Transverse colon (tissue), 4 donors: ENCODE results near the gene FKBP14.

Source experiments
- CTCF ChIP-seq, 5 experiments: fragments of 200-600 bp in 3 of 5; fragments of 450-650 bp in 2 of 5; sonication (generic) in 3 of 5; IDR thresholded peaks; 1 replicate in 2 of 5; 2 replicates in 3 of 5; pipeline ENCODE4 v1.5.1; 2016 to 2017; ENCODE audit warnings: antibody characterized with exemption in 5 of 5, inconsistent platforms in 3 of 5, mild to moderate bottlenecking in 2 of 5, moderate library complexity in 1 of 5
- EP300 ChIP-seq: sonication (generic); formaldehyde crosslinking; IDR thresholded peaks from one replicate; pipeline ENCODE4 v1.6.1; 2017; ENCODE audit warnings: antibody characterized with exemption, low read depth
- POLR2A ChIP-seq: fragments of 450-650 bp; IDR thresholded peaks from one replicate; pipeline ENCODE4 v1.6.1; 2016; ENCODE audit warnings: antibody characterized with exemption, mild to moderate bottlenecking, moderate library complexity
- POLR2AphosphoS5 ChIP-seq, 3 donors: sonication (generic); formaldehyde crosslinking; IDR thresholded peaks; one replicate each; pipeline ENCODE4 v1.6.1; 2016; ENCODE audit warnings: antibody characterized with exemption in 3 of 3

DNA sequence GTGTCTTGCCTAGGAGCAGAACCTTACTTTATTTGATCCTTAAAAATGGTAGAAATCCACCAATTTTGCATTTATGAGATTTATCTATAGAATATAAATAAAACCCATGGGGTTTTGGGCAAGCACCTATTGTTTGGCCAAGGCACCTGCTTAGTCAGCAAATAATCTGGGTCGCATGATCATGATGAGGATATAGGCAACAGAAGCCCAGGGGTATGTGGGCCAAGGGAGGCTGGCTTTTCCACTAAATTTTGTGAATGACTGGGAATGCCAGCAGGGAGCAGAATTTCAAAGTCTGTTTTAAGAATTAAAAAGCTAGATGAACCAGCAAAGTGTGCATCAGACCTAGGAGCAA lies 54.2 kb downstream of the FKBP14 start:
- TF ChIP-seq CTCF (IDR thresholded peaks at IDR 0.05) (no peak), EP300 (no peak), POLR2A (no peak), POLR2AphosphoS5 (IDR thresholded peaks at IDR 0.05) (no peak)
